ENCODE results near the gene CNN2. TPM values are rescaled to one million over a fixed set of nuclear protein-coding genes. Genes with fewer than 3 reads are reported as not detected.

CNN2 gene
- total and polyA plus RNA-seq, 4 donors = 53.2 to 185 (median 142) TPM

DNA sequence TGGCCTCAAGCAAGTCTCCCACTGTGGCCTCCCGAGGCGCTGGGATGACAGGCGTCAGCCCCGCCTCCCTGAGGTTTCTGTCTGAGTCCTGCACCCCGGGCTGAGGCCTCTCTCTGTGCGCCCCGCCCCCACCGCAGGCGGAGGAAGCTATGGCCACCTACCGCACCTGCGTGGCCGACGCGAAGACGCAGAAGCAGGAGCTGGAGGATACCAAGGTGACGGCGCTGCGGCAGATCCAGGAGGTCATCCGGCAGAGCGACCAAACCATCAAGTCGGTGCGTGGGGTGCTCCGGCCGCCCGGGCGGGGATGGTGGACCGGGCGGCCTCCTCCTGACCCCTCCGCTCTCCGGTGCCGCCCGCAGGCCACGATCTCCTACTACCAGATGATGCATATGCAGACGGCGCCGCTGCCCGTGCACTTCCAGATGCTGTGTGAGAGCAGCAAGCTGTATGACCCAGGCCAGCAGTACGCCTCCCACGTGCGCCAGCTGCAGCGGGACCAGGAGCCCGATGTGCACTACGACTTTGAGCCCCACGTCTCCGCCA, 53.2 kb downstream of the CNN2 start:
- Histone ChIP-seq H3K27me3 (ENCODE audit: control insufficient read depth in 1 of 2, insufficient read depth in 2 of 2, low read length in 1 of 2) (no peaks in the 10 kb centered on the region), H3K27ac (ENCODE audit: low read depth in 1 of 2, low read length in 2 of 2) (no peak overlapping the region), H3K36me3 (ENCODE audit: control insufficient read depth in 1 of 2, insufficient read depth in 2 of 2, low read length in 1 of 2) (no peaks in the 10 kb centered on the region), H3K4me3 (ENCODE audit: low read length in 2 of 2) (no peak overlapping the region), H3K9me3 (ENCODE audit: control insufficient read depth, low read length) (no peaks in the 10 kb centered on the region), H3K4me1 (ENCODE audit: control insufficient read depth in 1 of 2, insufficient read depth in 2 of 2, low read length in 2 of 2) (no peaks in the 10 kb centered on the region)
- intact Hi-C loops (cut with DNase I) = no loop called here
- WGBS, 2 donors = 89 to 91% methylated on average over 45 of the region's 45 CpGs
- ATAC-seq (ENCODE audit: low FRiP score) (no peak), DNase-seq (peak in 1 of 2 donors; percentile 74)

DNA sequence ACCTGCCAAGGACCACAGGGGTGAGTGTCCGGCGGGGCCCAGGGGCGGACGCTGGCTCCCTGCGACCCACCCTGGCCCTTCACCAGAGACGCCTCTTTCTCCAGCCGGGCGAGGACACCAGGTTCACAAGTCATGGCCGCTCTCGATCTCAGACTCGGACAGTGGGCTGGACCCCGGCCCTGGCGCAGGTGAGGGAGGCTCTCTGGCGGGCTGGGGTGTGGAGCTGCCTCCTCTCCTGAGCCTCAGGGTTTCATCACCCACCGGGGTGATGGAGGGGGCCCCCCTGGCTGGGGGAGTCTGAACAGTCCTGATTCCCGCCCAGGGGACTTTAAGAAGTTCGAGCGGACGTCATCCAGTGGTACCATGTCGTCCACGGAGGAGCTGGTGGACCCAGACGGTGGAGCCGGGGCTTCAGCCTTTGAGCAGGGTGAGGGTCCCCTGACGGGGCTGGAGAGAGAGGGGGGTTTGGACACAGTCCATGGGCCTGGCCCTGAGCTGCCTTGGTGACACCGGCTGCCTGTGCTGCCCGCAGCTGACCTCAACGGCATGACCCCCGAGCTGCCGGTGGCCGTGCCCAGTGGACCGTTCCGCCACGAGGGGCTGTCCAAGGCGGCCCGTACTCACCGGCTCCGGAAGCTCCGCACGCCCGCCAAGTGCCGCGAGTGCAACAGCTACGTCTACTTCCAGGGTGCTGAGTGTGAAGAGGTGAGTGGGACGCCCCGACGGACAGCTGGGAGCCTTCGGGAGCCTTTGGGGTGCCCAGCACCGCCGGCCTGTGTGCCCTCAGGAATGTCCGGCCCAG, 54.2 kb downstream of the CNN2 start:
- no peaks in the 10 kb centered on the region for H3K27me3 ChIP-seq (ENCODE audit: control insufficient read depth in 1 of 2, insufficient read depth in 2 of 2, low read length in 1 of 2)
- peak in 1 of 2 donors; percentile 73 for DNase-seq
- no peak overlapping the region for H3K27ac ChIP-seq (ENCODE audit: low read depth in 1 of 2, low read length in 2 of 2)
- 95% methylated on average over 50 of the region's 50 CpGs for WGBS, 2 donors
- no peaks in the 10 kb centered on the region for H3K9me3 ChIP-seq (ENCODE audit: control insufficient read depth, low read length)
- no peaks in the 10 kb centered on the region for H3K36me3 ChIP-seq (ENCODE audit: control insufficient read depth in 1 of 2, insufficient read depth in 2 of 2, low read length in 1 of 2)
- no peaks in the 10 kb centered on the region for H3K4me1 ChIP-seq (ENCODE audit: control insufficient read depth in 1 of 2, insufficient read depth in 2 of 2, low read length in 2 of 2)
- intact Hi-C loops (cut with DNase I) = no loop called here
- no peak for ATAC-seq (ENCODE audit: low FRiP score)
- no peak overlapping the region for H3K4me3 ChIP-seq (ENCODE audit: low read length in 2 of 2)

DNA sequence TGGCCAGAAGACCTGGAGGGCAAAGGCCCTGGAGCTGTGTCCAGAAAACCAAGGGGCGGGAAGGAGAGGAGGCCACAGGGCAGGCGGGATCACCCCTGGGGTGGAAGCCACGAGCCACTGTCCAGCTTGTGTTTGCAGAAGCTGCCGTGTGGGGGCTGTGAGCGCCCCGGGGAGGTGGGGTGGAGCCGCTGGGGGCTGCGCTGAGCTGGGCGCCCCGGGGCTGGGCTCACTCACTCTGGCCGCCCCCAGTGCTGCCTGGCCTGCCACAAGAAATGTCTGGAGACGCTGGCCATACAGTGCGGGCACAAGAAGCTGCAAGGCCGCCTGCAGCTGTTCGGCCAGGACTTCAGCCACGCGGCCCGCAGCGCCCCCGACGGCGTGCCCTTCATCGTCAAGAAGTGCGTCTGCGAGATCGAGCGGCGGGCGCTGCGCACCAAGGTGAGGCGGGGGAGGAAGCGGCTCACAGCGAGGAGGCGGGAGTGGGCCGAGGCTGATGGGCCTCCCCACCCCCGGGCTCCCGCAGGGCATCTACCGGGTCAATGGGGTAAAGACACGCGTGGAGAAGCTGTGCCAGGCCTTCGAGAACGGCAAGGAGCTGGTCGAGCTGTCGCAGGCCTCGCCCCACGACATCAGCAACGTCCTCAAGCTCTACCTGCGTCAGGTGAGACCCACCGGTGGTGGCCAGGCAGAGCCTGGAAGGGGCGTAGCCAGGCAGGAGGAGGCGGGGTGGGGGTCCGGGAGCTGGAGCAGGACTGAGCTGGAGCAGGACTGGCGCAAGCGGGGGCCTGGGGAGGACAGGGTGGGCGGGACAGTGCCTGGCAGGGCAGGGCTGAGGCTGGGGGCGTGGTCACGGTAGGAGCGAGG, 55.1 kb downstream of the CNN2 start:
- no peaks in the 10 kb centered on the region for H3K9me3 ChIP-seq (ENCODE audit: control insufficient read depth, low read length)
- intact Hi-C loops (cut with DNase I) = no loop called here
- ATAC-seq (ENCODE audit: low FRiP score) = no peak
- no peaks in the 10 kb centered on the region for H3K36me3 ChIP-seq (ENCODE audit: control insufficient read depth in 1 of 2, insufficient read depth in 2 of 2, low read length in 1 of 2)
- no peaks in the 10 kb centered on the region for H3K27me3 ChIP-seq (ENCODE audit: control insufficient read depth in 1 of 2, insufficient read depth in 2 of 2, low read length in 1 of 2)
- 57 to 69% methylated on average over 56 to 58 of the region's 58 CpGs for WGBS, 2 donors
- H3K27ac ChIP-seq (ENCODE audit: low read depth in 1 of 2, low read length in 2 of 2) = no peak overlapping the region
- DNase-seq = peak in 1 of 2 donors; percentile 79
- H3K4me3 ChIP-seq (ENCODE audit: low read length in 2 of 2) = no peak overlapping the region
- no peaks in the 10 kb centered on the region for H3K4me1 ChIP-seq (ENCODE audit: control insufficient read depth in 1 of 2, insufficient read depth in 2 of 2, low read length in 2 of 2)

DNA sequence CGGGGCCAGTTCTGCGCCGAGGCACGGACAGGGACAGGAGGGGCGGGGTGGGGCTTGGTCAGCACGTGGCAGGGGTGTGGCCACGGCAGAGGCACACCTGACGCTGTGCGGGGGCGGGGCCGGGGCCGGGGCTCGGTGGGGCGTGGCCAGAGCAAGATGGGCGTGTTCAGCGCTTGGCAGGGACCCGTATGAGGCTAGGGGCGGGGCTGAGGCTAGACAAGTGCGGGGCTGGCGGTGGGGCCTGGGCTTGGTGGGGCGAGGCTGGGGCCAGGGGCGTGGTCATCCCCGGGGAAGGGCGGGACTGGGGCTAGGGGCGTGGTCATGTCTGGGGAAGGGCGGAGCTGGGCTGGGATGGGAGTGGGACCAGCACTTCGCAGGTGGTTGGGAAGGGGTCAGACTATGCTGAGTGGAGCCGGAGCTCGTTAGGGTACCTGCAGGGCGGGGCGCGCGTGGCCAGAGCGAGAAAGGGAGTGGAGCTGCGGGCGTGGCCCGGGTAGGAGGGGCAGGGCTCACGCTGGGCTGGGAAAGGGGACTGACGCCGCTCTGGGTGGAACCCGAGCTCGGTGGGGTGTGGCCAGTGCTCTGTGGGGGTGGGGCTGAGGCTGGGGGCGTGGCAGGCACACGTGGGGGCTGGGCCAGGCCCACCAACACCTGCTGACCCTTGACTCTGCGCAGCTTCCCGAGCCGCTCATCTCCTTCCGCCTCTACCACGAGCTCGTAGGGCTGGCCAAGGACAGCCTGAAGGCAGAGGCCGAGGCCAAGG, 55.9 kb downstream of the CNN2 start:
- Histone ChIP-seq H3K27me3 (ENCODE audit: control insufficient read depth in 1 of 2, insufficient read depth in 2 of 2, low read length in 1 of 2) (no peaks in the 10 kb centered on the region), H3K36me3 (ENCODE audit: control insufficient read depth in 1 of 2, insufficient read depth in 2 of 2, low read length in 1 of 2) (no peaks in the 10 kb centered on the region), H3K4me1 (ENCODE audit: control insufficient read depth in 1 of 2, insufficient read depth in 2 of 2, low read length in 2 of 2) (no peaks in the 10 kb centered on the region), H3K9me3 (ENCODE audit: control insufficient read depth, low read length) (no peaks in the 10 kb centered on the region), H3K27ac (ENCODE audit: low read depth in 1 of 2, low read length in 2 of 2) (no peak overlapping the region), H3K4me3 (ENCODE audit: low read length in 2 of 2) (no peak overlapping the region)
- ATAC-seq (ENCODE audit: low FRiP score) (peak; percentile 67), DNase-seq (peak in 1 of 2 donors; percentile 84)
- intact Hi-C loops (cut with DNase I) = no loop called here
- WGBS, 2 donors = 15 to 19% methylated on average over 42 to 51 of the region's 51 CpGs

DNA sequence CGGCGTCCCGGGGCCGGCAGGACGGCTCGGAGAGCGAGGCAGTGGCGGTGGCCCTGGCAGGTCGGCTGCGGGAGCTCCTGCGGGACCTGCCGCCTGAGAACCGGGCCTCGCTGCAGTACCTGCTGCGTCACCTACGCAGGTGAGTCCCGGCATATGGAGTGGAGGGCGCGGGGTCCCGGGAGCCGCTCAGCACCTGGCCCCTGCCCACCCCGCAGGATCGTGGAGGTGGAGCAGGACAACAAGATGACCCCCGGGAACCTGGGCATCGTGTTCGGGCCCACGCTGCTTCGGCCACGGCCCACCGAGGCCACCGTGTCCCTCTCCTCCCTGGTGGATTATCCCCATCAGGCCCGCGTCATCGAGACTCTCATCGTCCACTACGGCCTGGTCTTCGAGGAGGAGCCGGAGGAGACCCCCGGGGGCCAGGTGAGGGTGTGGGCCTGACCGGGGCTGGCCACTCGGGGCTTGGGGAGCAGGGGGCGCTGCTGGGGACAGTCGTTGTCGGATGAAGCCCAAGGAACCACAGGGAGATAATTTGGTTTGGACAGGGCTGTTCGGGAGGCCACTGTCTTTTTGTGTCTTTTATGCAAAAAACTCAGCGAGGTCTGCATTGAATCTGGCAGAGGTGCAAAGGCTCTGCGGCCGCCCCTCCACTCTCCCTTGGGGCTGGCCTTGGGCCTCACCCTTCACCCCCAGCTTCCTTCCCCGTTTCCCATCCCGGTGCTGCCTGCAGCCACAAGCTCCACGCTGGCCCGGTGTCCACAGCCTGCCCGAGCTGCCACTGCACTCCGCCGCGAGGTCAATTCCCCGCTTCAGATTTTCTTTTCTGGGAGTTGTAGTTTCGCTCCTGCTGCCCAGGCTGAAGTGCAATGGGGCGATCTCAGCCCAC, 56.8 kb downstream of the CNN2 start:
- H3K27ac ChIP-seq (ENCODE audit: low read depth in 1 of 2, low read length in 2 of 2) = no peak overlapping the region
- intact Hi-C loops (cut with DNase I) = no loop called here
- no peaks in the 10 kb centered on the region for H3K36me3 ChIP-seq (ENCODE audit: control insufficient read depth in 1 of 2, insufficient read depth in 2 of 2, low read length in 1 of 2)
- H3K4me3 ChIP-seq (ENCODE audit: low read length in 2 of 2) = no peak overlapping the region
- DNase-seq (peak in 1 of 2 donors; percentile 75), ATAC-seq (ENCODE audit: low FRiP score) (no peak)
- WGBS, 2 donors = 85 to 86% methylated on average over 59 of the region's 59 CpGs
- H3K9me3 ChIP-seq (ENCODE audit: control insufficient read depth, low read length) = no peaks in the 10 kb centered on the region
- H3K4me1 ChIP-seq (ENCODE audit: control insufficient read depth in 1 of 2, insufficient read depth in 2 of 2, low read length in 2 of 2) = no peaks in the 10 kb centered on the region
- H3K27me3 ChIP-seq (ENCODE audit: control insufficient read depth in 1 of 2, insufficient read depth in 2 of 2, low read length in 1 of 2) = no peaks in the 10 kb centered on the region

DNA sequence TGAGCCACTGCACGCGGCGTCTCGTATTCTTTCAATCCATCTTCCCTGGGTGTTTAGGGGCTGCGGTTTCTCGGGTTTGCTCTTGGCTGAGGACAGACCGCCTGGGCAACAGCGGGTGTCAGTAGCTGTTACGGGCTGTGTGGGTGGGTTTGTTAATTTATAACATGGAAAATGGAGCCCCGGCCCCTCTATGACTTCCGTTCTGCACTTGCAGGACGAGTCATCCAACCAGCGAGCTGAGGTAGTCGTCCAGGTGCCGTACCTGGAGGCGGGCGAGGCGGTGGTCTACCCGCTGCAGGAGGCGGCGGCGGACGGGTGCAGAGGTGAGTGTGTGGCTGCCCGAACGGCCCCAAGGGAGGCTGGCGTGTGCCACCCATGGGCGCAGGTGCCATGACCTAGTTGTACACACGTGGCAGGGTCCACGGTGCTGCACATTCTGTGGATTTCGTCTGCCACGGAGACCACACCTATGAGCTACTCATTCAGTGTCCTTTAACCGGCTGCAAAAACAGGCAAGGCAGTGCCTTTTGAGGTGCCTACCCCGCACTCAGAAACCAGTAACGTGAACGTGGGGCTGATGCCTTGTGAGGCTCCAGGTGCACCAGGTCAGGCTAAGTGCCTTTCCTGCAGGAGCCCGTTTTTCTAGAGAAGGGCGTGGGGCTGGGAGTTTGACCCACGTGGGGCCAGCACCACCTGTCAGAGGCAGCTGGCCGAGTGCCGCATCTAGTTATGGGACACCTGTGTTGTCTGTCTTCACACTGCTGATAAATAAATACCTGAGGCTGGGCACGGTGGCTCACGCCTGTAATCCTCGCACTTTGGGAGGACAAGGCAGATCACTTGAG, 57.8 kb downstream of the CNN2 start:
- H3K27ac ChIP-seq (ENCODE audit: low read depth in 1 of 2, low read length in 2 of 2) = no peak overlapping the region
- intact Hi-C loops (cut with DNase I) = no loop called here
- 83 to 84% methylated on average over 43 of the region's 43 CpGs for WGBS, 2 donors
- no peaks in the 10 kb centered on the region for H3K36me3 ChIP-seq (ENCODE audit: control insufficient read depth in 1 of 2, insufficient read depth in 2 of 2, low read length in 1 of 2)
- DNase-seq (peak in 1 of 2 donors; percentile 66), ATAC-seq (ENCODE audit: low FRiP score) (no peak)
- H3K27me3 ChIP-seq (ENCODE audit: control insufficient read depth in 1 of 2, insufficient read depth in 2 of 2, low read length in 1 of 2) = no peaks in the 10 kb centered on the region
- H3K4me1 ChIP-seq (ENCODE audit: control insufficient read depth in 1 of 2, insufficient read depth in 2 of 2, low read length in 2 of 2) = no peaks in the 10 kb centered on the region
- H3K9me3 ChIP-seq (ENCODE audit: control insufficient read depth, low read length) = no peaks in the 10 kb centered on the region
- H3K4me3 ChIP-seq (ENCODE audit: low read length in 2 of 2) = no peak overlapping the region

DNA sequence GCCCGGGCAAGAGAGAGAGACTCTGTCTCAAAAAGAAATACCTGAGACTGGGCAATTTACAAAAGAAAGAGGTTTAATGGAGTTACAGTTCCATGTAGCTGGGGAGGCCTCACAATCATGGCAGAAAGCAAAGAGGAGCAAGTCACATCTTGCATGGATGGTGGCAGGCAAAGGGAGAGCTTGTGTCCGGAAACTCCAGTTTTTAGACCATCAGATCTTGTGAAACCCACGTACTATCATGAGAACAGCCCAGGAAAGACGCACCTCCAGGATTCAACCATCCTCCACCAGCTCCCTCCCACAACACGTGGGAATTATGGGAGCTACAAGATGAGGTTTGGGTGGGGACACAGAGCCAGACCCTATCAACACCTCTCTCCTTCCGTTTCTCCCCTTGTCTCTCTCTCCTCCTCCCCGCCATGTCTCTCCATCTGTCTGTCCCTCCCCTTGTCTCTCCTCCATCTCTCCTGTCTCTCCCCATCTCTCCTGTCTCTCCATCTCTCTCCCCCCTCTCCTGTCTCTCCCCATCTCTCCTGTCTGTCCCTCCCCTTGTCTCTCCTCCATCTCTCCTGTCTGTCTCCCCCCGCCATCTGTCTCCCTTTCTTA, 58.7 kb downstream of the CNN2 start:
- DNase-seq (no peak), ATAC-seq (ENCODE audit: low FRiP score) (no peak)
- H3K36me3 ChIP-seq (ENCODE audit: control insufficient read depth in 1 of 2, insufficient read depth in 2 of 2, low read length in 1 of 2) = no peaks in the 10 kb centered on the region
- intact Hi-C loops (cut with DNase I) = no loop called here
- H3K4me3 ChIP-seq (ENCODE audit: low read length in 2 of 2) = no peak overlapping the region
- no peak overlapping the region for H3K27ac ChIP-seq (ENCODE audit: low read depth in 1 of 2, low read length in 2 of 2)
- WGBS, 2 donors = 64 to 74% methylated on average over 7 to 8 of the region's 8 CpGs
- H3K4me1 ChIP-seq (ENCODE audit: control insufficient read depth in 1 of 2, insufficient read depth in 2 of 2, low read length in 2 of 2) = no peaks in the 10 kb centered on the region
- no peaks in the 10 kb centered on the region for H3K27me3 ChIP-seq (ENCODE audit: control insufficient read depth in 1 of 2, insufficient read depth in 2 of 2, low read length in 1 of 2)
- no peaks in the 10 kb centered on the region for H3K9me3 ChIP-seq (ENCODE audit: control insufficient read depth, low read length)
